Fibroblast of the aortic adventitia (primary cell): Measurements from ENCODE around the gene GNRH2. TPM values are rescaled to one million over a fixed set of nuclear protein-coding genes. Genes with fewer than 3 reads are reported as not detected.
"Not testable (repeated sequence)": the region's sequence is repeated elsewhere in the genome, so short reads cannot be mapped to it uniquely, and the experiment has no call there.

Experiments used
- DNase-seq: peaks from one replicate; pipeline ENCODE4 v3.0.0-alpha.2; 2010; ENCODE audit warnings: low read depth
- H3K4me3 ChIP-seq: 2 replicates; pipeline ENCODE4 v1.5.1; 2011; ENCODE audit warnings: low read depth, mild to moderate bottlenecking, control low read depth, low read length, moderate library complexity
- total RNA-seq: library from RNA; depleted of rRNA; stranded (reverse); fragments of >200 nt; gene quantifications from 2 replicates; pipeline ENCODE4 v1.2.3, GENCODE V29; 2012; ENCODE audit warnings: low replicate concordance
- TF ChIP-seq, protein P1 (sequence below): IDR thresholded peaks from 2 replicates; pipeline ENCODE4 v1.5.1; 2011; ENCODE audit warnings: mild to moderate bottlenecking, low read length, control low read depth, inconsistent platforms; ENCODE audit not compliant: insufficient read depth

GNRH2 gene
- total RNA-seq, 1 donor: not detected

DNA sequence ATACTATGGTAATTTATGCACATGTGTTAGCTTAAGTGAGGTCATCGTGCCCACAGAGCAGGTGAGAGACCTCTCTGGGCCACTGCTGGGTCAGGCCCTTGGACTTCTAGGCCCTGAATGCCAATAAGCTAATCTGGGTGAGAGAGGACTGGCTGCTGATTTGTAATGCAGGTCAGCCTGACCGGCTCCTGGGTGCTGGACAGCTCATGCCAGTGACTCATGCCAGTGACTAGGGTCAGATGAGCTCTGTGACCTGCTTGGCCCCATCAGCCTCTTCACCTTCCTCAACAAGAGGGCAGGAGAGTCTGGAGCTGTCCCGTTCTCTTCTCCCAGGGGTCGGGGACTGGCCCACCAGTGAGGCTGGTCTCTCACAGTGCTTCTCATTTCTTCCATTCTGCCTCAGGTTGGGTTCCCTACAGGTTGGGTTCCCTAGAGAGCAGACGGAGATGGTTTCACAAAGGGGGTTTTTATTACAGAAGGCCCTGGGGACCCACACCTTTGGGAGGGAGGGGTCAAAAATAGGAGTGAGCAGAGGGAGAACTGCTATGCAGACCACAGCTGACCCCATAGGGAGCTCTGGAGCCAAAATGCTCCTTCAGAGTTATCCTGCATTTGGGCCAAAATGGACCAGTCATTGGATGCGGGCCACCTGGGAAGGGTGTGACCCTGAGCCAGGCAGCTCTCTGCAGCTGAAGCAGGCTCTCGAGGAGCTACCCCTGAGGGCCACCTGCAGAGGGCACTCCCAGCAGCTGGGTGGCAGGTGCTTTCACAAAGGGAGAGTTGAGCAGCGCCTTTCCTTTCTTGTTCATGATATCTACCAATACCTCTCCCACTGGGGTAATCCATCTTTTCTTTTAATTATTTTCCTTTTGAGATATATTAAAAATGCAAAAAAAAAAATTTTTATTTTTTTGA is 25.8 kb downstream of the GNRH2 start:
- TF ChIP-seq, protein P1, sequence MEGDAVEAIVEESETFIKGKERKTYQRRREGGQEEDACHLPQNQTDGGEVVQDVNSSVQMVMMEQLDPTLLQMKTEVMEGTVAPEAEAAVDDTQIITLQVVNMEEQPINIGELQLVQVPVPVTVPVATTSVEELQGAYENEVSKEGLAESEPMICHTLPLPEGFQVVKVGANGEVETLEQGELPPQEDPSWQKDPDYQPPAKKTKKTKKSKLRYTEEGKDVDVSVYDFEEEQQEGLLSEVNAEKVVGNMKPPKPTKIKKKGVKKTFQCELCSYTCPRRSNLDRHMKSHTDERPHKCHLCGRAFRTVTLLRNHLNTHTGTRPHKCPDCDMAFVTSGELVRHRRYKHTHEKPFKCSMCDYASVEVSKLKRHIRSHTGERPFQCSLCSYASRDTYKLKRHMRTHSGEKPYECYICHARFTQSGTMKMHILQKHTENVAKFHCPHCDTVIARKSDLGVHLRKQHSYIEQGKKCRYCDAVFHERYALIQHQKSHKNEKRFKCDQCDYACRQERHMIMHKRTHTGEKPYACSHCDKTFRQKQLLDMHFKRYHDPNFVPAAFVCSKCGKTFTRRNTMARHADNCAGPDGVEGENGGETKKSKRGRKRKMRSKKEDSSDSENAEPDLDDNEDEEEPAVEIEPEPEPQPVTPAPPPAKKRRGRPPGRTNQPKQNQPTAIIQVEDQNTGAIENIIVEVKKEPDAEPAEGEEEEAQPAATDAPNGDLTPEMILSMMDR: no peak
- DNase-seq: no peak
- no peak overlapping the region for H3K4me3 ChIP-seq

DNA sequence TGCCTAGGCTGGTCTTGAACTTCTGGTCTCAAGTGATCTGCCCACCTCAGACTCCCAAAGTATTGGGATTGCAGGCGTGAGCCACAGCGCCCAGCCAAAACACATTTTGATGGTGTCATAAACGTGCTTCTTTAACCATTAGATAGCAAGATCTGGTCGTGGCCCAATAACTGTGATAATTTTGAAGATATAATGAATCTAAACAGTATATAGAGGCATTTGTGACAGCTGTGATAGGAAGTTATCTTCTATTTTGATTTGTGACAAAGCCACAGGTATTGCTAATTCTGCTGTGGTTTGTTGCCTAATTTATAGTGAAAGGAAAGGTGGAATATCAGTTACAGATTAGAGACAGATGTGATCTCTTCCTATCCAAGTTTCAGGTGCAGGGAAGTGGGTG is 27.3 kb downstream of the GNRH2 start:
- H3K4me3 ChIP-seq: no peak overlapping the region
- DNase-seq: no peak
- TF ChIP-seq, protein P1: no peak

GRCh38 chr20:3071266-3071609 is 27.8 kb downstream of the GNRH2 start:
- no peak overlapping the region for H3K4me3 ChIP-seq
- no peak for DNase-seq
- TF ChIP-seq, protein P1: no peak

- no peak for DNase-seq
- peak within 1 kb of the TSS; percentile 13 for H3K4me3 ChIP-seq
- TF ChIP-seq, protein P1: no peak
Observed at GRCh38 chr20:3071610-3072529, 28.4 kb downstream of the GNRH2 start, which contains the start of gene OXT. Gene OXT, plus strand, starts transcription at chr20:3071620. Its CDS starts 36 bp downstream, at chr20:3071656.

GRCh38 chr20:3072530-3073250 is 29.3 kb downstream of the GNRH2 start:
- no peak overlapping the region for H3K4me3 ChIP-seq
- no peak for DNase-seq
- TF ChIP-seq, protein P1: no peak

DNA sequence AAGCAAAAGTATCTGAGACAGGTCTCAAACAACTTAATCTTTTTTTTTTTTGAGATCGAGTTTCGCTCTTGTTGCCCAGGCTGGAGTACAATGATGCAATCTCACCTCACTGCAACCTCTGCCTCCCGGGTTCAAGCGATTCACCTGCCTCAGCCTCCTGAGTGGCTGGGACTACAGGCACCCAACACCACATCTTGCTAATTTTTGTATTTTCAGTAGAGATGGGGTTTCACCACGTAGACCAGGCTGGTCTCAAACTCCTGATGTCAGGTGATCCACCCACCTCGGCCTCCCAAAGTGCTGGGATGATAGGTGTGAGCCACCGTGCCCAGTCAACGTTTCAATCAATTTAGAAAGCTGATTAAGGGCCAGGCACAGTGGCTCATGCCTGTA is 29.8 kb downstream of the GNRH2 start:
- H3K4me3 ChIP-seq, DNase-seq: not testable (repeated sequence)
